NB4 (cell line): ENCODE measurements around the gene LMBR1.

ENCODE experiments used
- POLR2A ChIP-seq: IDR thresholded peaks from 2 replicates; pipeline ENCODE4 v1.6.1; 2011; ENCODE audit warnings: mild to moderate bottlenecking; ENCODE audit not compliant: insufficient read length; ENCODE audit errors: extremely low read depth
- TF ChIP-seq, protein P1 (sequence below): IDR thresholded peaks from one replicate; pipeline ENCODE4 v1.5.1; 2012; ENCODE audit warnings: low read depth, low read length
- TF ChIP-seq, protein P2 (sequence below): IDR thresholded peaks from 2 replicates; pipeline ENCODE4 v1.6.1; 2011; ENCODE audit warnings: low read depth, low read length

DNA sequence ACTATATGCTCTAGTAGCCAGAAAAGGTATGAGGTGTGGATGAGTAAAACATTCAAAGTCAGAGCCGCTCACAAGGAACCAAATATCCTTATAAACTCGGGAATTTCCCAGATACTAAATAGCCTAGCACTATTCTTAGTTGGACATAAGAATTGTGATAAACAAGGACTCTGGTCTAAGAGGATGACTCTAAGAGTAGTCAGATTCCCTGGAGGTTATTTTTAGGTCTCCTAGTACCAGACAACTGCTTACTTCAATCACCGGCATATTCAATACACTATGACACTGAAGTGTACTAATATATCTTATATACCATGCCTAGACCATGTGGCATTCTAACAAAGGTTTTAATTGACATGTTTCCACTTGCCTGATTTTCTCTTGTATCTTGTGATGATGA, 56.5 kb downstream of the LMBR1 start:
- TF ChIP-seq, protein P1, sequence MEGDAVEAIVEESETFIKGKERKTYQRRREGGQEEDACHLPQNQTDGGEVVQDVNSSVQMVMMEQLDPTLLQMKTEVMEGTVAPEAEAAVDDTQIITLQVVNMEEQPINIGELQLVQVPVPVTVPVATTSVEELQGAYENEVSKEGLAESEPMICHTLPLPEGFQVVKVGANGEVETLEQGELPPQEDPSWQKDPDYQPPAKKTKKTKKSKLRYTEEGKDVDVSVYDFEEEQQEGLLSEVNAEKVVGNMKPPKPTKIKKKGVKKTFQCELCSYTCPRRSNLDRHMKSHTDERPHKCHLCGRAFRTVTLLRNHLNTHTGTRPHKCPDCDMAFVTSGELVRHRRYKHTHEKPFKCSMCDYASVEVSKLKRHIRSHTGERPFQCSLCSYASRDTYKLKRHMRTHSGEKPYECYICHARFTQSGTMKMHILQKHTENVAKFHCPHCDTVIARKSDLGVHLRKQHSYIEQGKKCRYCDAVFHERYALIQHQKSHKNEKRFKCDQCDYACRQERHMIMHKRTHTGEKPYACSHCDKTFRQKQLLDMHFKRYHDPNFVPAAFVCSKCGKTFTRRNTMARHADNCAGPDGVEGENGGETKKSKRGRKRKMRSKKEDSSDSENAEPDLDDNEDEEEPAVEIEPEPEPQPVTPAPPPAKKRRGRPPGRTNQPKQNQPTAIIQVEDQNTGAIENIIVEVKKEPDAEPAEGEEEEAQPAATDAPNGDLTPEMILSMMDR: no peak
- no peak for TF ChIP-seq POLR2A
- TF ChIP-seq, protein P2, sequence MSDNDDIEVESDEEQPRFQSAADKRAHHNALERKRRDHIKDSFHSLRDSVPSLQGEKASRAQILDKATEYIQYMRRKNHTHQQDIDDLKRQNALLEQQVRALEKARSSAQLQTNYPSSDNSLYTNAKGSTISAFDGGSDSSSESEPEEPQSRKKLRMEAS: no peak
